Spleen (tissue), 11 donors: ENCODE measurements around the gene CEP128. TPM values are rescaled to one million over a fixed set of nuclear protein-coding genes. Genes with fewer than 3 reads are reported as not detected.

ENCODE experiments used
- DNase-seq: peaks from one replicate; pipeline ENCODE4 v3.0.0-alpha.2; 2020
- H3K27ac ChIP-seq, 8 donors: fragments of 200-600 bp; sonication (generic) in 7 of 8; 1 replicate in 4 of 8; 2 replicates in 4 of 8; pipeline versions ENCODE4 v1.5.0 to v1.8.0; 2016 to 2021; ENCODE audit warnings: inconsistent platforms in 4 of 8, mild to moderate bottlenecking in 4 of 8, moderate library complexity in 1 of 8
- H3K27me3 ChIP-seq, 7 donors: fragments of 200-600 bp; sonication (generic) in 6 of 7; replicated peaks in 1 of 7; 1 replicate in 4 of 7; 2 replicates in 3 of 7; pipeline versions ENCODE4 v1.5.0 to v1.8.0; 2016 to 2021; ENCODE audit warnings: inconsistent platforms in 3 of 7, mild to moderate bottlenecking in 1 of 7
- H3K36me3 ChIP-seq, 6 donors: fragments of 200-600 bp; sonication (generic) in 5 of 6; 1 replicate in 4 of 6; 2 replicates in 2 of 6; pipeline versions ENCODE4 v1.5.0 to v1.8.0; 2016 to 2021; ENCODE audit warnings: inconsistent platforms in 2 of 6
- H3K4me1 ChIP-seq, 6 donors: fragments of 200-600 bp; sonication (generic) in 5 of 6; 1 replicate in 3 of 6; 2 replicates in 3 of 6; pipeline versions ENCODE4 v1.5.0 to v1.8.0; 2016 to 2021; ENCODE audit warnings: inconsistent platforms in 3 of 6
- H3K4me3 ChIP-seq, 8 donors: fragments of 200-600 bp; sonication (generic) in 7 of 8; 1 replicate in 4 of 8; 2 replicates in 4 of 8; pipeline versions ENCODE4 v1.5.0 to v1.8.0; 2016 to 2021; ENCODE audit warnings: inconsistent platforms in 4 of 8, mild to moderate bottlenecking in 4 of 8, moderate library complexity in 2 of 8
- H3K9me3 ChIP-seq, 8 donors: fragments of 200-600 bp; sonication (generic) in 7 of 8; 1 replicate in 4 of 8; 2 replicates in 4 of 8; pipeline versions ENCODE4 v1.5.0 to v1.8.0; 2016 to 2021; ENCODE audit warnings: inconsistent platforms in 4 of 8
- POLR2A ChIP-seq, 3 donors: fragments of 450-650 bp; IDR thresholded peaks; one replicate each; pipeline ENCODE4 v1.5.1; 2017; ENCODE audit warnings: antibody characterized with exemption in 3 of 3, mild to moderate bottlenecking in 1 of 3
- POLR2AphosphoS5 ChIP-seq, 3 donors: sonication (generic); formaldehyde crosslinking; IDR thresholded peaks; one replicate each; pipeline ENCODE4 v1.5.1; 2017; ENCODE audit warnings: antibody characterized with exemption in 3 of 3
- WGBS, 5 donors: extraction: QIAGEN DNeasy Blood & Tissue Kit in 3 of 5; methylation state at CpG; one replicate each; pipeline versions ENCODE4 v1.1.5 to v1.1.7; 2013 to 2018; 5-methylcytosine and 5-hydroxymethylcytosine counted together
- intact Hi-C: fragments of 100-400 bp; cut with DNase I; formaldehyde crosslinking; loops from one replicate; pipeline ENCODE4 v1.15.0; 2023; ENCODE audit warnings: low total_unique reads
- polyA plus RNA-seq, 3 donors: library from polyadenylated mRNA; stranded (reverse); fragments of 200-250 nt; gene quantifications; one replicate each; pipeline ENCODE4 v1.2.1, GENCODE V29; 2013
- total RNA-seq, 7 donors: library from RNA; depleted of rRNA in 3 of 7; stranded (reverse); fragments of >200 nt in 3 of 7; fragmentation: NEBNext Ultra II Directional in 4 of 7; extraction: Animal tissue kit (Norgen Biotek cat#: 25700) in 4 of 7; gene quantifications; one replicate each; pipeline versions ENCODE4 v1.1.0 to v1.2.1, GENCODE V29; 2016 to 2021
- TF ChIP-seq, protein P1 (sequence below), 11 experiments: fragments of 200-600 bp in 7 of 11; fragments of 450-650 bp in 4 of 11; sonication (generic) in 4 of 11; IDR thresholded peaks in 8 of 11; conservative IDR thresholded peaks in 3 of 11; 1 replicate in 7 of 11; 2 replicates in 4 of 11; pipeline versions ENCODE4 v1.4.0 to v1.8.0; 2016 to 2021; ENCODE audit warnings: antibody characterized with exemption in 11 of 11, inconsistent platforms in 4 of 11, mild to moderate bottlenecking in 1 of 11
- donor health status: healthy with polysubstance abuse.
- donor health status: DM: no; HTN: no; CAD: no; lungs with moderate emphysema.
- donor health status: DM: no; HTN: no; CAD: no.
- donor health status: Bipolar disorder and iron deficiency.
- donor health status: healthy.
- donor health status: DM: no; HTN: no; CAD: no.
- donor health status: DM: yes; HTN: yes; CAD: no.

Gene CEP128
- total and polyA plus RNA-seq, 10 donors = 1.5 to 34.2 (median 15.7) TPM

- DNase-seq = no peak
- H3K27me3 ChIP-seq = no peaks in the 10 kb centered on the region
- intact Hi-C loops = no loop called here
- H3K4me1 ChIP-seq = no peaks in the 10 kb centered on the region
- H3K4me3 ChIP-seq = no peak overlapping the region
- no peak overlapping the region for H3K27ac ChIP-seq
- TF ChIP-seq POLR2AphosphoS5 (IDR thresholded peaks at IDR 0.05) = no peak
- TF ChIP-seq, protein P1, sequence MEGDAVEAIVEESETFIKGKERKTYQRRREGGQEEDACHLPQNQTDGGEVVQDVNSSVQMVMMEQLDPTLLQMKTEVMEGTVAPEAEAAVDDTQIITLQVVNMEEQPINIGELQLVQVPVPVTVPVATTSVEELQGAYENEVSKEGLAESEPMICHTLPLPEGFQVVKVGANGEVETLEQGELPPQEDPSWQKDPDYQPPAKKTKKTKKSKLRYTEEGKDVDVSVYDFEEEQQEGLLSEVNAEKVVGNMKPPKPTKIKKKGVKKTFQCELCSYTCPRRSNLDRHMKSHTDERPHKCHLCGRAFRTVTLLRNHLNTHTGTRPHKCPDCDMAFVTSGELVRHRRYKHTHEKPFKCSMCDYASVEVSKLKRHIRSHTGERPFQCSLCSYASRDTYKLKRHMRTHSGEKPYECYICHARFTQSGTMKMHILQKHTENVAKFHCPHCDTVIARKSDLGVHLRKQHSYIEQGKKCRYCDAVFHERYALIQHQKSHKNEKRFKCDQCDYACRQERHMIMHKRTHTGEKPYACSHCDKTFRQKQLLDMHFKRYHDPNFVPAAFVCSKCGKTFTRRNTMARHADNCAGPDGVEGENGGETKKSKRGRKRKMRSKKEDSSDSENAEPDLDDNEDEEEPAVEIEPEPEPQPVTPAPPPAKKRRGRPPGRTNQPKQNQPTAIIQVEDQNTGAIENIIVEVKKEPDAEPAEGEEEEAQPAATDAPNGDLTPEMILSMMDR (IDR thresholded peaks at IDR 0.05 in 8 of 11, conservative IDR thresholded peaks at IDR 0.05 in 3 of 11) = no peak
- TF ChIP-seq POLR2A (IDR thresholded peaks at IDR 0.05) = no peak
- no peaks in the 10 kb centered on the region for H3K9me3 ChIP-seq
- peaks cover 0 to 28% (median 2%) of the 10 kb centered on the region in 6 donors for H3K36me3 ChIP-seq
- WGBS, 5 donors = 84 to 99% (median 94%) methylated on average over 4 of the region's 4 CpGs
Measured at GRCh38 chr14:80906946-80907345, 34.6 kb downstream of the CEP128 start.

GRCh38 chr14:80906336-80906735, 35.2 kb downstream of the CEP128 start:
- WGBS, 5 donors = 0 to 61% (median 39%) methylated on average over 1 of the region's 1 CpG
- H3K36me3 ChIP-seq = peaks cover 0 to 28% (median 2%) of the 10 kb centered on the region in 6 donors

DNA sequence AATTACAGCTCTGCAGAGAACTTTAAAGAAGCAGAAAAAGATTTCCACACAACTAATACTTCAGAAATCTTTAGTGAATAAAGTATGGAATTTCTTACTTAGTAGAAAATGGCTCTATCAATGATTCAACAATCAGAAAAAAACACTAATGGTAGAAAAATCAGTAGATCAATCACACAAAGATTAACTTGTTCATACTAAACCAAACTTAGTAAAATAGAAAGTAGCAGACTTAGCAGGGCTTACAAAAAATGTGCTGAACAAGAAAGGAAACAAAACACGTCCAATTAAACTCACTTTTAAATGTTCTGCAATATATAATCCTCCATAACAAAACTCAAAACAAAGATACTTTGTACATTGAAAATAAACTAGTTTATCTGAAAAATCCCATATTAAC, 38.9 kb downstream of the CEP128 start:
- no peak for DNase-seq
- Histone ChIP-seq H3K9me3 (no peaks in the 10 kb centered on the region), H3K4me1 (no peaks in the 10 kb centered on the region), H3K27ac (no peak overlapping the region), H3K36me3 (peaks cover 0 to 42% (median 2%) of the 10 kb centered on the region in 6 donors), H3K4me3 (no peak overlapping the region), H3K27me3 (no peaks in the 10 kb centered on the region)
- intact Hi-C loops = no loop called here
- 65 to 78% (median 71%) methylated on average over 1 of the region's 1 CpG for WGBS, 5 donors
- TF ChIP-seq, protein P1 (IDR thresholded peaks at IDR 0.05 in 8 of 11, conservative IDR thresholded peaks at IDR 0.05 in 3 of 11) = no peak
- TF ChIP-seq POLR2A (IDR thresholded peaks at IDR 0.05) (no peak), POLR2AphosphoS5 (IDR thresholded peaks at IDR 0.05) (no peak)

More at GRCh38 chr14:80906336-80906735, 35.2 kb downstream of the CEP128 start:
- Histone ChIP-seq H3K4me1 (no peaks in the 10 kb centered on the region), H3K9me3 (no peaks in the 10 kb centered on the region), H3K4me3 (no peak overlapping the region), H3K27me3 (no peaks in the 10 kb centered on the region), H3K27ac (no peak overlapping the region)
- TF ChIP-seq POLR2A (IDR thresholded peaks at IDR 0.05) = no peak
- no peak for TF ChIP-seq POLR2AphosphoS5 (IDR thresholded peaks at IDR 0.05)
- TF ChIP-seq, protein P1 (IDR thresholded peaks at IDR 0.05 in 8 of 11, conservative IDR thresholded peaks at IDR 0.05 in 3 of 11) = no peak
- intact Hi-C loops = no loop called here
- no peak for DNase-seq

DNA sequence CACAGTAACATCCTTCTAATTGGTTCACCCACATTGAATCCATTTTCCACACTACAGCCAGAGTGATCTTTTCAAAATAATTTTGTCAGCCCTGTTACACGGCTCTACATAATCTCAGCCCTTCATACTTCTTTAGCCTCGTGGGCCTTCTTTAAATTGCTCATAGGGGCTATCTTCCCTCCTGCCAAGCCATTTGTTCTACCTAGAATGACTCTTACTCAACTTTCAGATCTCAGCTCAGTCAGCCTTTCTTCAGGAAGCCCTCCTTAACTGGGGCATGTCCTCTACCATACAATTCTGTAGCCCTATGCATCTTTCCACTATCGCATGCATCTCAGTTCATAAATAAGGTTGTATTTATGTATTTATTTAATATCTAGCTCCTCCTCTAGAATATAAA, 39.7 kb downstream of the CEP128 start:
- intact Hi-C loops = no loop called here
- Histone ChIP-seq H3K36me3 (peaks cover 0 to 41% (median under 1%) of the 10 kb centered on the region in 6 donors), H3K4me1 (no peaks in the 10 kb centered on the region), H3K27ac (no peak overlapping the region), H3K9me3 (no peaks in the 10 kb centered on the region), H3K27me3 (no peaks in the 10 kb centered on the region), H3K4me3 (no peak overlapping the region)
- DNase-seq = no peak
- TF ChIP-seq POLR2AphosphoS5 (IDR thresholded peaks at IDR 0.05) = no peak
- no peak for TF ChIP-seq POLR2A (IDR thresholded peaks at IDR 0.05)
- TF ChIP-seq, protein P1 (IDR thresholded peaks at IDR 0.05 in 8 of 11, conservative IDR thresholded peaks at IDR 0.05 in 3 of 11) = no peak
- WGBS, 5 donors = 67 to 92% (median 86%) methylated on average over 3 of the region's 3 CpGs
